Gastrocnemius medialis (tissue), 4 donors: ENCODE measurements around the gene EMC1. TPM values are rescaled to one million over a fixed set of nuclear protein-coding genes. Genes with fewer than 3 reads are reported as not detected.
"Not testable (repeated sequence)": the region's sequence is repeated elsewhere in the genome, so short reads cannot be mapped to it uniquely, and the experiment has no call there.

Experiments
- ATAC-seq, 2 donors: fragments of 150-250 bp; one replicate each; pipeline ENCODE4 v1.9.1; 2016
- DNase-seq, 2 donors: peaks; one replicate each; pipeline ENCODE4 v3.0.0-alpha.2; 2019
- H3K27ac ChIP-seq, 4 donors: fragments of 200-600 bp; sonication (generic); 1 replicate in 1 of 4; 2 replicates in 3 of 4; pipeline ENCODE4 v1.5.1; 2016 to 2018; ENCODE audit warnings: mild to moderate bottlenecking in 2 of 4, moderate library complexity in 1 of 4
- H3K27me3 ChIP-seq, 3 donors: fragments of 200-600 bp; sonication (generic) in 2 of 3; 1 replicate in 1 of 3; 2 replicates in 2 of 3; pipeline versions ENCODE4 v1.5.1 to v1.6.0; 2016 to 2019; ENCODE audit warnings: mild to moderate bottlenecking in 1 of 3, moderate library complexity in 1 of 3
- H3K36me3 ChIP-seq, 2 donors: fragments of 200-600 bp; sonication (generic) in 1 of 2; one replicate each; pipeline ENCODE4 v1.5.1; 2017 to 2018
- H3K4me1 ChIP-seq, 2 donors: fragments of 200-600 bp; sonication (generic) in 1 of 2; one replicate each; pipeline ENCODE4 v1.5.1; 2016 to 2017; ENCODE audit warnings: mild to moderate bottlenecking in 2 of 2
- H3K4me3 ChIP-seq, 4 donors: fragments of 200-600 bp; sonication (generic) in 3 of 4; 1 replicate in 1 of 4; 2 replicates in 3 of 4; pipeline ENCODE4 v1.5.1; 2016 to 2019; ENCODE audit warnings: mild to moderate bottlenecking in 2 of 4
- H3K9me3 ChIP-seq, 3 donors: fragments of 200-600 bp; sonication (generic) in 2 of 3; 1 replicate in 1 of 3; 2 replicates in 2 of 3; pipeline ENCODE4 v1.5.1; 2016 to 2019
- CTCF ChIP-seq, 5 experiments: fragments of 450-650 bp in 3 of 5; fragments of 200-600 bp in 2 of 5; sonication (generic) in 2 of 5; IDR thresholded peaks in 4 of 5; conservative IDR thresholded peaks in 1 of 5; 1 replicate in 4 of 5; 2 replicates in 1 of 5; pipeline ENCODE4 v1.5.1; 2016 to 2019; ENCODE audit warnings: antibody characterized with exemption in 5 of 5, mild to moderate bottlenecking in 3 of 5, moderate library complexity in 3 of 5
- POLR2A ChIP-seq, 2 donors: fragments of 450-650 bp; IDR thresholded peaks; one replicate each; pipeline ENCODE4 v1.6.1; 2017; ENCODE audit warnings: antibody characterized with exemption in 2 of 2, mild to moderate bottlenecking in 2 of 2, moderate library complexity in 2 of 2
- in situ Hi-C, 4 donors: fragments of 200-750 bp; cut with MboI; loops; one replicate each; pipeline versions ENCODE4 v1.15.0 to v1.8.0; 2017; ENCODE audit warnings: low sequenced_read_pairs in 4 of 4
- intact Hi-C: fragments of 100-400 bp; cut with DNase I; formaldehyde crosslinking; loops from one replicate; pipeline ENCODE4 v1.15.1; 2023; ENCODE audit warnings: low total_unique reads
- total RNA-seq, 4 donors: library from RNA; depleted of rRNA; stranded (reverse); fragments of >200 nt; gene quantifications; one replicate each; pipeline versions ENCODE4 v1.1.0 to v1.2.3, GENCODE V29; 2016

Gene EMC1
- total RNA-seq, 4 donors from 2014 or later: 24.7 to 49.7 (median 43.0) TPM

GRCh38 chr1:19287436-19288185 is 36.3 kb upstream of the EMC1 start:
- H3K36me3 ChIP-seq: no peaks in the 10 kb centered on the region
- H3K9me3 ChIP-seq: no peaks in the 10 kb centered on the region
- TF ChIP-seq CTCF (IDR thresholded peaks at IDR 0.05 in 4 of 5, conservative IDR thresholded peaks at IDR 0.05 in 1 of 5): no peak
- no peak for TF ChIP-seq POLR2A (IDR thresholded peaks at IDR 0.05)
- DNase-seq (no peak), ATAC-seq (no peak)
- no peaks in the 10 kb centered on the region for H3K27me3 ChIP-seq
- H3K4me3 ChIP-seq: no peak overlapping the region
- in situ Hi-C loops: no loop called here
- H3K4me1 ChIP-seq: peaks cover 5% of the 10 kb centered on the region in 2 donors
- no peak overlapping the region for H3K27ac ChIP-seq
- intact Hi-C loops: no loop called here

- H3K27ac ChIP-seq, H3K27me3 ChIP-seq, H3K4me3 ChIP-seq, H3K9me3 ChIP-seq, intact Hi-C loops, H3K36me3 ChIP-seq, H3K4me1 ChIP-seq, DNase-seq, ATAC-seq, in situ Hi-C loops: not testable (repeated sequence)
These were observed 34.5 kb upstream of the EMC1 start for GRCh38 chr1:19285807-19286206.

- intact Hi-C loops, H3K27me3 ChIP-seq, DNase-seq, H3K4me1 ChIP-seq, ATAC-seq, in situ Hi-C loops, H3K27ac ChIP-seq, H3K4me3 ChIP-seq, H3K36me3 ChIP-seq, H3K9me3 ChIP-seq: not testable (repeated sequence)
These were observed 34.0 kb upstream of the EMC1 start for GRCh38 chr1:19285366-19285765.

GRCh38 chr1:19284881-19285280 is 33.6 kb upstream of the EMC1 start:
- ATAC-seq: no peak
- Histone ChIP-seq H3K4me3 (no peak overlapping the region), H3K27me3 (no peaks in the 10 kb centered on the region), H3K36me3 (no peaks in the 10 kb centered on the region), H3K9me3 (no peaks in the 10 kb centered on the region), H3K4me1 (peaks cover 5% of the 10 kb centered on the region in 2 donors), H3K27ac (no peak overlapping the region)
- TF ChIP-seq CTCF (IDR thresholded peaks at IDR 0.05 in 4 of 5, conservative IDR thresholded peaks at IDR 0.05 in 1 of 5) (no peak), POLR2A (IDR thresholded peaks at IDR 0.05) (no peak)
- no peak for DNase-seq
- in situ Hi-C loops: no loop called here
- intact Hi-C loops: no loop called here

- H3K27ac ChIP-seq: no peak overlapping the region
- intact Hi-C loops (no loop called here), in situ Hi-C loops (no loop called here)
- H3K9me3 ChIP-seq: no peaks in the 10 kb centered on the region
- peaks cover under 1 to 2% of the 10 kb centered on the region in 2 donors for H3K4me1 ChIP-seq
- DNase-seq: no peak
- TF ChIP-seq POLR2A (IDR thresholded peaks at IDR 0.05) (no peak), CTCF (IDR thresholded peaks at IDR 0.05 in 4 of 5, conservative IDR thresholded peaks at IDR 0.05 in 1 of 5) (no peak)
- H3K27me3 ChIP-seq: no peaks in the 10 kb centered on the region
- no peak for ATAC-seq
- no peak overlapping the region for H3K4me3 ChIP-seq
- no peaks in the 10 kb centered on the region for H3K36me3 ChIP-seq
These were observed 32.6 kb upstream of the EMC1 start for GRCh38 chr1:19283891-19284290.

- DNase-seq (no peak), ATAC-seq (no peak)
- no peaks in the 10 kb centered on the region for H3K4me1 ChIP-seq
- in situ Hi-C loops (no loop called here), intact Hi-C loops (no loop called here)
- H3K9me3 ChIP-seq: no peaks in the 10 kb centered on the region
- no peak overlapping the region for H3K4me3 ChIP-seq
- no peaks in the 10 kb centered on the region for H3K36me3 ChIP-seq
- H3K27ac ChIP-seq: no peak overlapping the region
- peaks cover 0 to 3% (median 0%) of the 10 kb centered on the region in 3 donors for H3K27me3 ChIP-seq
- TF ChIP-seq POLR2A (IDR thresholded peaks at IDR 0.05) (no peak), CTCF (IDR thresholded peaks at IDR 0.05 in 4 of 5, conservative IDR thresholded peaks at IDR 0.05 in 1 of 5) (no peak)
These were observed 23.3 kb upstream of the EMC1 start for GRCh38 chr1:19274636-19275035.

GRCh38 chr1:19273844-19274531 is 22.7 kb upstream of the EMC1 start:
- H3K9me3 ChIP-seq, H3K27ac ChIP-seq, intact Hi-C loops, DNase-seq, ATAC-seq, H3K4me3 ChIP-seq, H3K4me1 ChIP-seq, H3K36me3 ChIP-seq, H3K27me3 ChIP-seq, in situ Hi-C loops: not testable (repeated sequence)
